IMR-90 (cell line): ENCODE measurements around the gene RAB15. TPM values are rescaled to one million over a fixed set of nuclear protein-coding genes. Genes with fewer than 3 reads are reported as not detected.

Experiments
- ATAC-seq: fragments of 200-7000 bp; cut with Tn5 transposase; 2 replicates; pipeline ENCODE4 v1.9.1; 2020; ENCODE audit warnings: low read depth, mild to moderate bottlenecking, moderate library complexity
- BruUV-seq: library from RNA; stranded (reverse); fragments of 400-500 nt; replicated peaks from 2 replicates; lab custom pipeline; 2021; lab: Mats Ljungman, UMichigan
- CTCF ChIA-PET: fragments of 300-600 bp; formaldehyde crosslinking; extraction: SDS; loops from one replicate; lab custom pipeline; 2021; ENCODE audit warnings: antibody characterized with exemption; lab: Yijun Ruan, JAX
- POLR2A ChIA-PET: fragments of 300-600 bp; sonication (Branson Sonifier 250); formaldehyde crosslinking; loops from one replicate; lab custom pipeline; 2022; ENCODE audit warnings: antibody characterized with exemption; ENCODE audit not compliant: unreplicated experiment; lab: Charles Lee
- DNase-seq: peaks from one replicate; pipeline ENCODE4 v3.0.0; 2013
- H2AFZ ChIP-seq: replicated peaks from 2 replicates; pipeline ENCODE3; 2013; ENCODE audit warnings: low read length, mild to moderate bottlenecking; ENCODE audit not compliant: poor library complexity
- H2AK5ac ChIP-seq: 2 replicates; pipeline ENCODE4 v1.6.1; 2013; ENCODE audit warnings: low read depth, low read length, inconsistent platforms
- H2AK9ac ChIP-seq: replicated peaks from 2 replicates; pipeline ENCODE3; 2013; ENCODE audit warnings: mild to moderate bottlenecking, low read depth, low read length, moderate library complexity; ENCODE audit not compliant: poor library complexity
- H2BK120ac ChIP-seq: 2 replicates; pipeline ENCODE4 v1.6.1; 2013; ENCODE audit warnings: low read depth, low read length, inconsistent platforms
- H2BK15ac ChIP-seq: 3 replicates; pipeline ENCODE4 v1.6.1; 2013; ENCODE audit warnings: low read depth, low read length, inconsistent platforms
- H2BK20ac ChIP-seq: 2 replicates; pipeline ENCODE4 v1.6.1; 2013; ENCODE audit warnings: low read depth, mild to moderate bottlenecking, inconsistent platforms, low read length, moderate library complexity
- H2BK5ac ChIP-seq: 2 replicates; pipeline ENCODE4 v1.6.1; 2013; ENCODE audit warnings: mild to moderate bottlenecking, low read depth, low read length, inconsistent platforms; ENCODE audit not compliant: poor library complexity, severe bottlenecking
- H3K14ac ChIP-seq: replicated peaks from 2 replicates; pipeline ENCODE4 v1.6.1; 2013; ENCODE audit warnings: low read depth, low read length, inconsistent platforms
- H3K18ac ChIP-seq: 2 replicates; pipeline ENCODE4 v1.6.1; 2013; ENCODE audit warnings: low read depth, low read length, control low read depth
- H3K23ac ChIP-seq: 2 replicates; pipeline ENCODE4 v1.6.1; 2013; ENCODE audit warnings: low read depth, low read length, inconsistent platforms
- H3K27ac ChIP-seq: 2 replicates; pipeline ENCODE4 v1.5.1; 2013; ENCODE audit warnings: mild to moderate bottlenecking, control low read depth, low read length; ENCODE audit not compliant: insufficient read depth
- H3K27me3 ChIP-seq: 2 replicates; pipeline ENCODE4 v1.6.1; 2013; ENCODE audit warnings: low read length; ENCODE audit not compliant: control insufficient read depth, insufficient read depth
- H3K36me3 ChIP-seq: 2 replicates; pipeline ENCODE4 v1.6.1; 2013; ENCODE audit warnings: low read length, mixed read lengths; ENCODE audit not compliant: control insufficient read depth, insufficient read depth
- H3K4ac ChIP-seq: 2 replicates; pipeline ENCODE4 v1.6.1; 2013; ENCODE audit warnings: low read depth, low read length, inconsistent platforms
- H3K4me1 ChIP-seq: 2 replicates; pipeline ENCODE4 v1.6.1; 2013; ENCODE audit warnings: low read length, mixed read lengths; ENCODE audit not compliant: control insufficient read depth, insufficient read depth
- H3K4me2 ChIP-seq: 2 replicates; pipeline ENCODE4 v1.6.1; 2013; ENCODE audit warnings: low read depth, mild to moderate bottlenecking, control low read depth, low read length, moderate library complexity
- H3K4me3 ChIP-seq: 2 replicates; pipeline ENCODE4 v1.5.1; 2013; ENCODE audit warnings: low read depth, mild to moderate bottlenecking, control low read depth, low read length, moderate library complexity; ENCODE audit not compliant: insufficient read depth
- H3K56ac ChIP-seq: 2 replicates; pipeline ENCODE4 v1.6.1; 2013; ENCODE audit warnings: low read length, inconsistent platforms; ENCODE audit not compliant: insufficient read depth; ENCODE audit errors: extremely low read depth
- H3K79me1 ChIP-seq, 2 experiments: 2 replicates each; pipeline ENCODE4 v1.6.1; 2013; ENCODE audit warnings: low read length in 2 of 2, inconsistent platforms in 1 of 2, low read depth in 1 of 2
- H3K9ac ChIP-seq: 2 replicates; pipeline ENCODE4 v1.6.1; 2013; ENCODE audit warnings: low read depth, low read length, control low read depth
- H3K9me1 ChIP-seq: 2 replicates; pipeline ENCODE4 v1.6.1; 2013; ENCODE audit warnings: low read length, inconsistent platforms; ENCODE audit not compliant: insufficient read depth
- H3K9me3 ChIP-seq: 2 replicates; pipeline ENCODE4 v1.6.1; 2013; ENCODE audit warnings: low read length; ENCODE audit not compliant: control insufficient read depth, insufficient read depth
- H4K20me1 ChIP-seq: 2 replicates; pipeline ENCODE4 v1.6.1; 2013; ENCODE audit warnings: low read length, inconsistent platforms; ENCODE audit not compliant: insufficient read depth
- H4K5ac ChIP-seq: 2 replicates; pipeline ENCODE4 v1.6.1; 2013; ENCODE audit warnings: mild to moderate bottlenecking, low read depth, low read length, control low read depth
- H4K8ac ChIP-seq, 2 experiments: 2 replicates each; pipeline ENCODE4 v1.6.1; 2013; ENCODE audit warnings: low read depth in 2 of 2, low read length in 2 of 2, control low read depth in 1 of 2, inconsistent platforms in 1 of 2
- H4K91ac ChIP-seq: 2 replicates; pipeline ENCODE4 v1.6.1; 2013; ENCODE audit warnings: low read depth, low read length, inconsistent platforms; ENCODE audit not compliant: insufficient read depth
- BHLHE40 ChIP-seq: fragments of 150-350 bp; IDR thresholded peaks from 2 replicates; pipeline ENCODE4 v1.6.1; 2016; ENCODE audit warnings: mild to moderate bottlenecking, low read depth, low read length
- CEBPB ChIP-seq: IDR thresholded peaks from 2 replicates; pipeline ENCODE4 v1.6.1; 2012; ENCODE audit warnings: low read depth, low read length, improper control_type of control experiment
- CHD1 ChIP-seq: IDR thresholded peaks from 2 replicates; pipeline ENCODE4 v1.6.1; 2012; ENCODE audit warnings: low read depth, low read length, improper control_type of control experiment
- CTCF ChIP-seq: conservative IDR thresholded peaks from 2 replicates; pipeline ENCODE4 v1.5.1; 2012; ENCODE audit warnings: mild to moderate bottlenecking, low read depth, low read length, improper control_type of control experiment
- ELK1 ChIP-seq: fragments of 150-350 bp; IDR thresholded peaks from 2 replicates; pipeline ENCODE4 v1.6.1; 2016; ENCODE audit warnings: low read depth, mild to moderate bottlenecking, low read length, moderate library complexity, borderline replicate concordance
- FOS ChIP-seq: fragments of 150-350 bp; IDR thresholded peaks from 2 replicates; pipeline ENCODE4 v1.6.1; 2016; ENCODE audit warnings: low read depth, low read length
- MAFK ChIP-seq: IDR thresholded peaks from 2 replicates; pipeline ENCODE4 v1.6.1; 2012; ENCODE audit warnings: low read depth, low read length, improper control_type of control experiment
- MAZ ChIP-seq: IDR thresholded peaks from 2 replicates; pipeline ENCODE4 v1.6.1; 2012; ENCODE audit warnings: low read depth, mild to moderate bottlenecking, low read length, improper control_type of control experiment, moderate library complexity, borderline replicate concordance
- MXI1 ChIP-seq: IDR thresholded peaks from 2 replicates; pipeline ENCODE4 v1.6.1; 2012; ENCODE audit warnings: low read depth, mild to moderate bottlenecking, low read length, moderate library complexity, borderline replicate concordance
- NFE2L2 ChIP-seq: fragments of 150-350 bp; IDR thresholded peaks from 2 replicates; pipeline ENCODE4 v1.6.1; 2016; ENCODE audit warnings: low read depth, mild to moderate bottlenecking, low read length
- POLR2A ChIP-seq: IDR thresholded peaks from 2 replicates; pipeline ENCODE4 v1.6.1; 2012; ENCODE audit warnings: mild to moderate bottlenecking, low read depth, low read length
- RAD21 ChIP-seq: IDR thresholded peaks from 2 replicates; pipeline ENCODE4 v1.6.1; 2012; ENCODE audit warnings: low read length, improper control_type of control experiment
- RCOR1 ChIP-seq: IDR thresholded peaks from 2 replicates; pipeline ENCODE4 v1.6.1; 2012; ENCODE audit warnings: mild to moderate bottlenecking, low read length, improper control_type of control experiment; ENCODE audit not compliant: insufficient replicate concordance
- RFX5 ChIP-seq: IDR thresholded peaks from 2 replicates; pipeline ENCODE4 v1.8.0; 2012; ENCODE audit warnings: low read depth, mild to moderate bottlenecking, low read length, moderate library complexity
- SMC3 ChIP-seq: fragments of 150-350 bp; IDR thresholded peaks from 2 replicates; pipeline ENCODE4 v1.6.1; 2016; ENCODE audit warnings: low read depth, mild to moderate bottlenecking, antibody characterized with exemption, low read length, moderate library complexity
- WGBS, 2 experiments: methylation state at CpG; one replicate each; pipeline versions ENCODE4 v1.1.5 to v1.1.7; 2013; ENCODE audit warnings: missing lambda C conversion rate in 2 of 2; ENCODE audit not compliant: insufficient read length in 1 of 2; ENCODE audit errors: extremely low coverage in 2 of 2; 5-methylcytosine and 5-hydroxymethylcytosine counted together
- dilution Hi-C: fragments of 300-500 bp; cut with HindIII; formaldehyde crosslinking; loops from one replicate; pipeline ENCODE4 v1.14.3; 2018; ENCODE audit warnings: low sequenced_read_pairs; ENCODE audit not compliant: unreplicated experiment
- in situ Hi-C: fragments of 300-500 bp; cut with MboI; formaldehyde crosslinking; loops from 3 replicates; pipeline ENCODE4 v1.14.3; 2019; ENCODE audit warnings: low sequenced_read_pairs, inconsistent platforms, mixed read lengths
- intact Hi-C: fragments of 100-400 bp; cut with micrococcal nuclease; formaldehyde crosslinking; loops from 2 replicates; pipeline ENCODE4 v1.10.0; 2022
- polyA plus RNA-seq, 3 experiments: library from polyadenylated mRNA; depleted of rRNA; stranded (reverse); fragments of >200 nt; gene quantifications; 2 replicates each; pipeline ENCODE4 v1.2.3, GENCODE V29; 2012; ENCODE audit warnings: low replicate concordance in 1 of 3
- total RNA-seq: library from RNA; depleted of rRNA; stranded (reverse); fragments of >200 nt; gene quantifications from 2 replicates; pipeline ENCODE4 v1.2.3, GENCODE V29; 2012
- TF ChIP-seq, protein P1 (sequence below): fragments of 150-350 bp; IDR thresholded peaks from 2 replicates; pipeline ENCODE4 v1.6.1; 2017; ENCODE audit warnings: mild to moderate bottlenecking, antibody characterized with exemption, low read length, low read depth

The RAB15 gene
- total and polyA plus RNA-seq, 2 of the 4 experiments (the other 2 are of a cell fraction): 3.4 to 7.8 TPM

GRCh38 chr14:64943556-64943955 lies 28.6 kb downstream of the RAB15 start:
- ChIA-PET CTCF (no interaction called here), POLR2A (no interaction called here)
- H4K5ac ChIP-seq: no peak overlapping the region
- no peak overlapping the region for H2BK20ac ChIP-seq
- no peaks in the 10 kb centered on the region for H3K27me3 ChIP-seq
- H3K27ac ChIP-seq: no peak overlapping the region
- dilution Hi-C loops: no loop called here
- in situ Hi-C loops: no loop called here
- H3K4me1 ChIP-seq: no peaks in the 10 kb centered on the region
- H3K4me3 ChIP-seq: no peak overlapping the region
- WGBS, 2 experiments: no CpG with 5 or more reads among the region's 6 CpGs
- H3K9me3 ChIP-seq: no peaks in the 10 kb centered on the region
- H3K23ac ChIP-seq: no peak overlapping the region
- intact Hi-C loops: no loop called here
- peaks cover 4% of the 10 kb centered on the region; the same call in 1 of the 2 replicates for H3K9me1 ChIP-seq
- peaks cover 21% of the 10 kb centered on the region for H3K36me3 ChIP-seq
- no peak overlapping the region for H2AFZ ChIP-seq
- H4K91ac ChIP-seq: no peak overlapping the region
- no peak overlapping the region for H2AK9ac ChIP-seq
- H4K20me1 ChIP-seq: no peaks in the 10 kb centered on the region; the same call in 1 of the 2 replicates
- no peak overlapping the region for H4K8ac ChIP-seq
- TF ChIP-seq RFX5 (no peak), POLR2A (no peak), CTCF (no peak), CEBPB (no peak), MAZ (no peak), FOS (no peak), NFE2L2 (no peak), MXI1 (no peak), RAD21 (no peak), BHLHE40 (no peak), MAFK (no peak), ELK1 (no peak), CHD1 (no peak), RCOR1 (no peak), SMC3 (no peak)
- TF ChIP-seq, protein P1, sequence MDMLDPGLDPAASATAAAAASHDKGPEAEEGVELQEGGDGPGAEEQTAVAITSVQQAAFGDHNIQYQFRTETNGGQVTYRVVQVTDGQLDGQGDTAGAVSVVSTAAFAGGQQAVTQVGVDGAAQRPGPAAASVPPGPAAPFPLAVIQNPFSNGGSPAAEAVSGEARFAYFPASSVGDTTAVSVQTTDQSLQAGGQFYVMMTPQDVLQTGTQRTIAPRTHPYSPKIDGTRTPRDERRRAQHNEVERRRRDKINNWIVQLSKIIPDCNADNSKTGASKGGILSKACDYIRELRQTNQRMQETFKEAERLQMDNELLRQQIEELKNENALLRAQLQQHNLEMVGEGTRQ: no peak
- H2BK15ac ChIP-seq: no peak overlapping the region
- H3K56ac ChIP-seq: no peak overlapping the region
- H2BK5ac ChIP-seq: no peak overlapping the region
- DNase-seq: no peak
- H2AK5ac ChIP-seq: no peak overlapping the region
- no TSS peak for BruUV-seq
- no peak overlapping the region for H3K4ac ChIP-seq
- no peak overlapping the region for H3K4me2 ChIP-seq
- H2BK120ac ChIP-seq: no peak overlapping the region
- H3K79me1 ChIP-seq: no peaks in the 10 kb centered on the region; a peak in 1 of 4 replicates
- no peak overlapping the region for H3K9ac ChIP-seq
- no peak overlapping the region for H3K14ac ChIP-seq
- no peak for ATAC-seq
- H3K18ac ChIP-seq: no peak overlapping the region
